Measurements from ENCODE around the gene NR2C2.

- TF ChIP-seq, protein P1, sequence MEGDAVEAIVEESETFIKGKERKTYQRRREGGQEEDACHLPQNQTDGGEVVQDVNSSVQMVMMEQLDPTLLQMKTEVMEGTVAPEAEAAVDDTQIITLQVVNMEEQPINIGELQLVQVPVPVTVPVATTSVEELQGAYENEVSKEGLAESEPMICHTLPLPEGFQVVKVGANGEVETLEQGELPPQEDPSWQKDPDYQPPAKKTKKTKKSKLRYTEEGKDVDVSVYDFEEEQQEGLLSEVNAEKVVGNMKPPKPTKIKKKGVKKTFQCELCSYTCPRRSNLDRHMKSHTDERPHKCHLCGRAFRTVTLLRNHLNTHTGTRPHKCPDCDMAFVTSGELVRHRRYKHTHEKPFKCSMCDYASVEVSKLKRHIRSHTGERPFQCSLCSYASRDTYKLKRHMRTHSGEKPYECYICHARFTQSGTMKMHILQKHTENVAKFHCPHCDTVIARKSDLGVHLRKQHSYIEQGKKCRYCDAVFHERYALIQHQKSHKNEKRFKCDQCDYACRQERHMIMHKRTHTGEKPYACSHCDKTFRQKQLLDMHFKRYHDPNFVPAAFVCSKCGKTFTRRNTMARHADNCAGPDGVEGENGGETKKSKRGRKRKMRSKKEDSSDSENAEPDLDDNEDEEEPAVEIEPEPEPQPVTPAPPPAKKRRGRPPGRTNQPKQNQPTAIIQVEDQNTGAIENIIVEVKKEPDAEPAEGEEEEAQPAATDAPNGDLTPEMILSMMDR (conservative IDR thresholded peaks at IDR 0.05), result no peak
- no peak for TF ChIP-seq ZFX (IDR thresholded peaks at IDR 0.05)
These were observed 50.6 kb downstream of the NR2C2 start for GRCh38 chr3:14997941-14998340.
